ENCODE data around the gene NEO1. TPM values are rescaled to one million over a fixed set of nuclear protein-coding genes. Genes with fewer than 3 reads are reported as not detected.

Gene NEO1
- total and polyA plus RNA-seq, 9 of the 15 experiments (the other 6 are each of a cell fraction or from before 2014, with no cell fraction given) = 0.08 to 1.7 (median 0.48) TPM

- TF ChIP-seq, protein P1, sequence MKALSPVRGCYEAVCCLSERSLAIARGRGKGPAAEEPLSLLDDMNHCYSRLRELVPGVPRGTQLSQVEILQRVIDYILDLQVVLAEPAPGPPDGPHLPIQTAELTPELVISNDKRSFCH (CRISPR knock-in tag; IDR thresholded peaks at IDR 0.05) = no peak
- TF ChIP-seq, protein P1 (tag; IDR thresholded peaks at IDR 0.05) = no peak
- TF ChIP-seq CTBP1 (IDR thresholded peaks at IDR 0.05; ENCODE audit: borderline replicate concordance) = peak; percentile 64
- peak; percentile 72 for TF ChIP-seq BACH1 (tag; IDR thresholded peaks at IDR 0.05)
- TF ChIP-seq RBBP5 (IDR thresholded peaks at IDR 0.05; ENCODE audit: borderline replicate concordance, insufficient read depth, low read length, poor library complexity, severe bottlenecking) = no peak
Measured at GRCh38 chr15:73225358-73226015, 173.2 kb downstream of the NEO1 start (continued).

- ATAC-seq = no peak
- H3K9me1 ChIP-seq (ENCODE audit: control insufficient read depth, insufficient read depth, low read length) = no peaks in the 10 kb centered on the region
- DNase-seq (ENCODE audit: extremely low read depth in 1 of 4, low spot score in 3 of 4) = no peak
- H3K79me2 ChIP-seq (ENCODE audit: control insufficient read depth, insufficient read depth, low read length) = no peaks in the 10 kb centered on the region
- no peaks in the 10 kb centered on the region for H3K9me3 ChIP-seq (replicated peaks; ENCODE audit: control insufficient read depth, insufficient read depth, low read depth, low read length)
- intact Hi-C loops (cut with micrococcal nuclease) (no loop called here), in situ Hi-C loops (cut with MboI) (no loop called here)
- H3K27ac ChIP-seq (ENCODE audit: extremely low read depth, low read depth, low read length) = no peak overlapping the region
- no peak overlapping the region for H3K4me3 ChIP-seq
- no peak overlapping the region for H3K4me2 ChIP-seq (ENCODE audit: insufficient read depth, low read length)
- ChIA-PET POLR2A (interaction anchor here (0.8 kb wide), 1 partner anchor 9 kb away, joined by 3 read pairs; no protein-coding TSS in a partner anchor), CTCF (ENCODE audit: low intra/inter-chr PET ratio) (no interaction called here)
- H3K36me3 ChIP-seq (ENCODE audit: control insufficient read depth, insufficient read depth, low read length) = no peaks in the 10 kb centered on the region
- H3K27me3 ChIP-seq (ENCODE audit: control insufficient read depth in 2 of 2, insufficient read depth in 2 of 2, low read length in 2 of 2) = no peaks in the 10 kb centered on the region
- 32% methylated on average over 9 of the region's 9 CpGs for WGBS (ENCODE audit: insufficient coverage, low coverage, missing lambda C conversion rate)
- no peak overlapping the region for H3K9ac ChIP-seq (ENCODE audit: insufficient read depth in 1 of 2, low read depth in 2 of 2, low read length in 2 of 2)
- H2AFZ ChIP-seq (ENCODE audit: low read depth, low read length) = peak overlapping the region; percentile 77
- no peak for FAIRE-seq
- H3K4me1 ChIP-seq (replicated peaks in 1 of 2; ENCODE audit: control insufficient read depth in 2 of 2, insufficient read depth in 2 of 2, low read length in 2 of 2) = peaks cover 0 to 3% of the 10 kb centered on the region in 2 experiments; a peak in 1 of 5 replicates
- no peaks in the 10 kb centered on the region for H4K20me1 ChIP-seq (replicated peaks; ENCODE audit: control insufficient read depth, insufficient read depth, low read length)
- no TSS peak for BruUV-seq (replicated peaks)
- TF ChIP-seq MYBL2 (IDR thresholded peaks at IDR 0.05; ENCODE audit: low read depth) (no peak), MYBL2 (CRISPR knock-in tag; IDR thresholded peaks at IDR 0.05; ENCODE audit: borderline replicate concordance) (no peak), DMBX1 (CRISPR knock-in tag; IDR thresholded peaks at IDR 0.05; ENCODE audit: borderline replicate concordance) (no peak), SNIP1 (IDR thresholded peaks at IDR 0.05; ENCODE audit: low read depth) (no peak), NR0B1 (IDR thresholded peaks at IDR 0.05; ENCODE audit: partially characterized antibody) (no peak)
Measured at GRCh38 chr15:73226093-73226814, 174.0 kb downstream of the NEO1 start.
